Adipocyte (in vitro differentiated cells): ENCODE results near the gene ABHD14A.

ENCODE experiments used
- DNase-seq: peaks from one replicate; pipeline ENCODE4 v3.0.0-alpha.2; 2015; ENCODE audit warnings: low read depth
- H3K27me3 ChIP-seq: replicated peaks from 2 replicates; pipeline ENCODE4 v1.7.0; 2013; ENCODE audit warnings: mild to moderate bottlenecking, low read length, moderate library complexity; ENCODE audit not compliant: control insufficient read depth, insufficient read depth
- H3K36me3 ChIP-seq: 2 replicates; pipeline ENCODE4 v1.7.0; 2013; ENCODE audit warnings: low read length, mild to moderate bottlenecking, moderate library complexity; ENCODE audit not compliant: control insufficient read depth, insufficient read depth, severe bottlenecking
- H3K4me1 ChIP-seq: 2 replicates; pipeline ENCODE4 v1.7.0; 2013; ENCODE audit warnings: mild to moderate bottlenecking, low read length, moderate library complexity; ENCODE audit not compliant: control insufficient read depth, insufficient read depth
- H3K4me3 ChIP-seq: 2 replicates; pipeline ENCODE4 v1.7.0; 2013; ENCODE audit warnings: mild to moderate bottlenecking, low read length, moderate library complexity
- H3K9ac ChIP-seq: 2 replicates; pipeline ENCODE4 v1.7.0; 2013; ENCODE audit warnings: mild to moderate bottlenecking, low read length, moderate library complexity
- H3K9me3 ChIP-seq: 2 replicates; pipeline ENCODE4 v1.7.0; 2013; ENCODE audit warnings: mild to moderate bottlenecking, low read length, moderate library complexity; ENCODE audit not compliant: control insufficient read depth

The ABHD14A gene

GRCh38 chr3:51954105-51954504 is 20.8 kb upstream of the ABHD14A start:
- DNase-seq, result no peak
- Histone ChIP-seq H3K36me3 (peaks cover 8% of the 10 kb centered on the region), H3K4me3 (no peak overlapping the region), H3K9ac (no peak overlapping the region), H3K9me3 (no peaks in the 10 kb centered on the region), H3K27me3 (peaks cover 4% of the 10 kb centered on the region), H3K4me1 (peaks cover 8% of the 10 kb centered on the region)

GRCh38 chr3:51954713-51955112 is 20.2 kb upstream of the ABHD14A start:
- peaks cover 8% of the 10 kb centered on the region for H3K4me1 ChIP-seq
- H3K9ac ChIP-seq, result no peak overlapping the region
- H3K9me3 ChIP-seq, result no peaks in the 10 kb centered on the region
- no peak for DNase-seq
- H3K27me3 ChIP-seq, result peaks cover 4% of the 10 kb centered on the region
- no peak overlapping the region for H3K4me3 ChIP-seq
- peaks cover 7% of the 10 kb centered on the region for H3K36me3 ChIP-seq

GRCh38 chr3:51955175-51955892 is 19.5 kb upstream of the ABHD14A start, which contains the start of gene GPR62:
Gene GPR62 (plus strand): TSS chr3:51955381. CDS start chr3:51955653, 272 bp downstream.
- H3K4me3 ChIP-seq, result no peak within 1 kb of the TSS
- no peaks in the 10 kb centered on the region for H3K9me3 ChIP-seq
- peaks cover 13% of the 10 kb centered on the region for H3K36me3 ChIP-seq
- no peak for DNase-seq
- peaks cover 8% of the 10 kb centered on the region for H3K4me1 ChIP-seq
- peaks cover 4% of the 10 kb centered on the region for H3K27me3 ChIP-seq
- H3K9ac ChIP-seq, result no peak within 1 kb of the TSS

GRCh38 chr3:51955893-51956770 is 18.7 kb upstream of the ABHD14A start:
- Histone ChIP-seq H3K9me3 (no peaks in the 10 kb centered on the region), H3K27me3 (peaks cover 4% of the 10 kb centered on the region), H3K4me3 (no peak overlapping the region), H3K9ac (no peak overlapping the region), H3K36me3 (peaks cover 15% of the 10 kb centered on the region), H3K4me1 (peaks cover 8% of the 10 kb centered on the region)
- peak; percentile 38 for DNase-seq

GRCh38 chr3:51957520-51958205 is 17.2 kb upstream of the ABHD14A start:
- no peaks in the 10 kb centered on the region for H3K9me3 ChIP-seq
- peaks cover 4% of the 10 kb centered on the region for H3K27me3 ChIP-seq
- H3K4me1 ChIP-seq, result peaks cover 8% of the 10 kb centered on the region
- no peak overlapping the region for H3K9ac ChIP-seq
- H3K4me3 ChIP-seq, result no peak overlapping the region
- DNase-seq, result no peak
- peaks cover 15% of the 10 kb centered on the region for H3K36me3 ChIP-seq

- no peak overlapping the region for H3K4me3 ChIP-seq
- H3K9ac ChIP-seq, result no peak overlapping the region
- H3K27me3 ChIP-seq, result peaks cover 4% of the 10 kb centered on the region
- no peaks in the 10 kb centered on the region for H3K9me3 ChIP-seq
- peaks cover 15% of the 10 kb centered on the region for H3K36me3 ChIP-seq
- H3K4me1 ChIP-seq, result no peaks in the 10 kb centered on the region
- DNase-seq, result no peak
Measured at GRCh38 chr3:51958603-51959521, 16.0 kb upstream of the ABHD14A start.

- Histone ChIP-seq H3K9me3 (no peaks in the 10 kb centered on the region), H3K36me3 (peaks cover 15% of the 10 kb centered on the region), H3K27me3 (peaks cover 4% of the 10 kb centered on the region), H3K4me3 (no peak overlapping the region), H3K4me1 (no peaks in the 10 kb centered on the region), H3K9ac (no peak overlapping the region)
- DNase-seq, result no peak
Measured at GRCh38 chr3:51959651-51960050, 15.2 kb upstream of the ABHD14A start.

- H3K36me3 ChIP-seq, result peaks cover 15% of the 10 kb centered on the region
- H3K9me3 ChIP-seq, result no peaks in the 10 kb centered on the region
- H3K4me1 ChIP-seq, result no peaks in the 10 kb centered on the region
- peaks cover under 1% of the 10 kb centered on the region for H3K27me3 ChIP-seq
- H3K4me3 ChIP-seq, result no peak overlapping the region
- no peak for DNase-seq
- H3K9ac ChIP-seq, result no peak overlapping the region
Measured at GRCh38 chr3:51960386-51960785, 14.5 kb upstream of the ABHD14A start.

GRCh38 chr3:51961011-51961410 is 13.9 kb upstream of the ABHD14A start:
- Histone ChIP-seq H3K4me1 (no peaks in the 10 kb centered on the region), H3K9me3 (no peaks in the 10 kb centered on the region), H3K4me3 (no peak overlapping the region), H3K9ac (no peak overlapping the region), H3K36me3 (peaks cover 15% of the 10 kb centered on the region), H3K27me3 (no peaks in the 10 kb centered on the region)
- DNase-seq, result no peak
